NOMO-1 treated with DMSO at 0.1 percent for 48 hours (cell line): ENCODE results near the gene IGFLR1.

Source experiments
- DNase-seq: peaks from one replicate; lab custom pipeline; 2025; ENCODE audit not compliant: unreplicated experiment; lab: John Stamatoyannopoulos, UW

Gene IGFLR1

GRCh38 chr19:35739275-35740107, 2.8 kb downstream of the IGFLR1 start:
- no peak for DNase-seq

GRCh38 chr19:35738887-35739229, 3.4 kb downstream of the IGFLR1 start:
- no peak for DNase-seq

GRCh38 chr19:35738021-35738886, 4.0 kb downstream of the IGFLR1 start:
- no peak for DNase-seq

GRCh38 chr19:35736913-35737886, 5.1 kb downstream of the IGFLR1 start:
- DNase-seq, result no peak

- DNase-seq, result no peak
Measured at GRCh38 chr19:35734889-35735288, 7.4 kb downstream of the IGFLR1 start.

GRCh38 chr19:35734273-35734672, 8.0 kb downstream of the IGFLR1 start:
- DNase-seq, result no peak

- DNase-seq, result no peak
Measured at GRCh38 chr19:35733180-35734125, 8.8 kb downstream of the IGFLR1 start.

GRCh38 chr19:35732540-35733179, 9.6 kb downstream of the IGFLR1 start:
- no peak for DNase-seq

GRCh38 chr19:35731779-35732405, 10.4 kb downstream of the IGFLR1 start:
- no peak for DNase-seq

GRCh38 chr19:35731353-35731752, 10.9 kb downstream of the IGFLR1 start:
- no peak for DNase-seq

- no peak for DNase-seq
Measured at GRCh38 chr19:35730326-35730725, 11.9 kb downstream of the IGFLR1 start.

GRCh38 chr19:35729763-35730162, 12.5 kb downstream of the IGFLR1 start:
- no peak for DNase-seq

- DNase-seq, result no peak
Measured at GRCh38 chr19:35729021-35729420, 13.2 kb downstream of the IGFLR1 start.

GRCh38 chr19:35727956-35728706, 14.1 kb downstream of the IGFLR1 start:
- no peak for DNase-seq

- no peak for DNase-seq
Measured at GRCh38 chr19:35727053-35727955, 14.9 kb downstream of the IGFLR1 start.

- no peak for DNase-seq
Measured at GRCh38 chr19:35725216-35725861, 16.9 kb downstream of the IGFLR1 start.

GRCh38 chr19:35724560-35724959, 17.7 kb downstream of the IGFLR1 start:
- no peak for DNase-seq
